Liver (tissue), 9 donors: ENCODE measurements around the gene AQP3. TPM values are rescaled to one million over a fixed set of nuclear protein-coding genes. Genes with fewer than 3 reads are reported as not detected.
"Not testable (repeated sequence)": the region's sequence is repeated elsewhere in the genome, so short reads cannot be mapped to it uniquely, and the experiment has no call there.

Experiments used
- DNase-seq: peaks from one replicate; pipeline ENCODE4 v3.0.0-alpha.2; 2017; ENCODE audit warnings: low spot score
- H3K27ac ChIP-seq, 2 donors: one replicate each; pipeline ENCODE4 v1.7.0; 2013; ENCODE audit warnings: inconsistent platforms in 2 of 2, low read length in 2 of 2, control low read depth in 1 of 2, low read depth in 1 of 2, mild to moderate bottlenecking in 1 of 2
- H3K27me3 ChIP-seq, 4 donors: one replicate each; pipeline versions ENCODE4 v1.6.1 to v1.7.0; 2013; ENCODE audit warnings: low read length in 3 of 4, inconsistent platforms in 1 of 4, mild to moderate bottlenecking in 1 of 4, moderate library complexity in 1 of 4; ENCODE audit not compliant: control insufficient read depth in 4 of 4, insufficient read depth in 4 of 4
- H3K36me3 ChIP-seq, 4 donors: one replicate each; pipeline versions ENCODE4 v1.6.1 to v1.7.0; 2013; ENCODE audit warnings: low read length in 3 of 4, mild to moderate bottlenecking in 3 of 4, low read depth in 1 of 4, moderate library complexity in 1 of 4; ENCODE audit not compliant: control insufficient read depth in 4 of 4, insufficient read depth in 3 of 4
- H3K4me1 ChIP-seq, 4 donors: one replicate each; pipeline versions ENCODE4 v1.6.1 to v1.7.0; 2013; ENCODE audit warnings: low read length in 3 of 4, mild to moderate bottlenecking in 3 of 4, moderate library complexity in 1 of 4; ENCODE audit not compliant: control insufficient read depth in 4 of 4, insufficient read depth in 4 of 4
- H3K4me3 ChIP-seq, 3 donors: one replicate each; pipeline versions ENCODE4 v1.6.1 to v1.7.0; 2013; ENCODE audit warnings: low read length in 3 of 3, control low read depth in 1 of 3, low read depth in 1 of 3, mild to moderate bottlenecking in 1 of 3
- H3K9ac ChIP-seq, 2 donors: one replicate each; pipeline ENCODE4 v1.7.0; 2013; ENCODE audit warnings: low read length in 2 of 2, mild to moderate bottlenecking in 2 of 2, moderate library complexity in 2 of 2, control low read depth in 1 of 2, low read depth in 1 of 2
- H3K9me3 ChIP-seq, 4 donors: one replicate each; pipeline versions ENCODE4 v1.6.1 to v1.7.0; 2013; ENCODE audit warnings: low read length in 3 of 4; ENCODE audit not compliant: control insufficient read depth in 4 of 4
- ATF3 ChIP-seq: IDR thresholded peaks from 2 replicates; pipeline ENCODE4 v1.6.1; 2016; ENCODE audit warnings: antibody characterized with exemption
- EGR1 ChIP-seq, 2 donors: IDR thresholded peaks; 2 replicates each; pipeline ENCODE4 v1.6.1; 2016 to 2018; ENCODE audit warnings: antibody characterized with exemption in 2 of 2, low read depth in 2 of 2
- FOXA1 ChIP-seq: IDR thresholded peaks from 2 replicates; pipeline ENCODE4 v1.6.1; 2016; ENCODE audit warnings: antibody characterized with exemption
- FOXA2 ChIP-seq: IDR thresholded peaks from 2 replicates; pipeline ENCODE4 v1.6.1; 2016; ENCODE audit warnings: antibody characterized with exemption
- GABPA ChIP-seq, 2 donors: IDR thresholded peaks in 1 of 2; conservative IDR thresholded peaks in 1 of 2; 2 replicates each; pipeline ENCODE4 v1.6.1; 2016; ENCODE audit warnings: antibody characterized with exemption in 2 of 2, mild to moderate bottlenecking in 1 of 2, moderate library complexity in 1 of 2
- HNF4A ChIP-seq, 2 donors: conservative IDR thresholded peaks; 2 replicates each; pipeline ENCODE4 v1.6.1; 2016; ENCODE audit warnings: antibody characterized with exemption in 2 of 2, mild to moderate bottlenecking in 2 of 2
- HNF4G ChIP-seq: IDR thresholded peaks from 2 replicates; pipeline ENCODE4 v1.6.1; 2016; ENCODE audit warnings: antibody characterized with exemption
- JUND ChIP-seq, 2 donors: IDR thresholded peaks; 2 replicates each; pipeline ENCODE4 v1.6.1; 2016; ENCODE audit warnings: antibody characterized with exemption in 2 of 2
- MAX ChIP-seq: IDR thresholded peaks from 2 replicates; pipeline ENCODE4 v1.6.1; 2016; ENCODE audit warnings: antibody characterized with exemption
- NR2F2 ChIP-seq: IDR thresholded peaks from 2 replicates; pipeline ENCODE4 v1.6.1; 2016; ENCODE audit warnings: antibody characterized with exemption
- RAD21 ChIP-seq, 2 donors: IDR thresholded peaks; 2 replicates each; pipeline ENCODE4 v1.6.1; 2016; ENCODE audit warnings: antibody characterized with exemption in 2 of 2, mild to moderate bottlenecking in 2 of 2
- REST ChIP-seq: IDR thresholded peaks from 2 replicates; pipeline ENCODE4 v1.6.1; 2016; ENCODE audit warnings: antibody characterized with exemption, mild to moderate bottlenecking
- RXRA ChIP-seq, 2 donors: IDR thresholded peaks; 2 replicates each; pipeline ENCODE4 v1.6.1; 2017 to 2018; ENCODE audit warnings: antibody characterized with exemption in 2 of 2, mild to moderate bottlenecking in 1 of 2
- SP1 ChIP-seq: IDR thresholded peaks from 2 replicates; pipeline ENCODE4 v1.6.1; 2018; ENCODE audit warnings: antibody characterized with exemption, mild to moderate bottlenecking
- TAF1 ChIP-seq: conservative IDR thresholded peaks from 2 replicates; pipeline ENCODE4 v1.6.1; 2016; ENCODE audit warnings: antibody characterized with exemption, mild to moderate bottlenecking
- YY1 ChIP-seq: IDR thresholded peaks from 2 replicates; pipeline ENCODE4 v1.6.1; 2016; ENCODE audit warnings: antibody characterized with exemption, mild to moderate bottlenecking
- ZBTB33 ChIP-seq: IDR thresholded peaks from 2 replicates; pipeline ENCODE4 v1.6.1; 2016; ENCODE audit warnings: antibody characterized with exemption
- WGBS: extraction: QIAGEN DNeasy Blood & Tissue Kit; methylation state at CpG from one replicate; pipeline ENCODE4 v1.1.7; 2013; 5-methylcytosine and 5-hydroxymethylcytosine counted together
- polyA plus RNA-seq, 2 donors: library from polyadenylated mRNA; stranded (reverse) in 1 of 2; unstranded in 1 of 2; fragments of 200-250 nt in 1 of 2; fragments of >200 nt in 1 of 2; fragmentation: Nextera tagmentation in 1 of 2; extraction: Ambion mirVana in 1 of 2; gene quantifications; one replicate each; pipeline versions ENCODE4 v1.2.1 to v1.2.3, GENCODE V29; 2013 to 2015
- total RNA-seq, 2 donors: library from RNA; depleted of rRNA; stranded (reverse); fragments of >200 nt; gene quantifications; one replicate each; pipeline ENCODE4 v1.2.3, GENCODE V29; 2014
- TF ChIP-seq, protein P1 (sequence below): fragments of 150-350 bp; IDR thresholded peaks from 2 replicates; pipeline ENCODE4 v1.5.1; 2017; ENCODE audit warnings: improper control_type of control experiment, low read depth, low read length; ENCODE audit not compliant: missing input control
- donor health status: healthy.
- donor health status: healthy.
- donor health status: healthy.
- donor health status: healthy.
- donor health status: healthy.

Gene AQP3
- total RNA-seq, result 100 to 1,000 TPM in 1 of 2 donors, 10 to 100 TPM in 1; 60.5 to 109 TPM
- 100 to 1,000 TPM in 1 of 2 donors, 10 to 100 TPM in 1; 65.7 to 124 TPM for polyA plus RNA-seq

DNA sequence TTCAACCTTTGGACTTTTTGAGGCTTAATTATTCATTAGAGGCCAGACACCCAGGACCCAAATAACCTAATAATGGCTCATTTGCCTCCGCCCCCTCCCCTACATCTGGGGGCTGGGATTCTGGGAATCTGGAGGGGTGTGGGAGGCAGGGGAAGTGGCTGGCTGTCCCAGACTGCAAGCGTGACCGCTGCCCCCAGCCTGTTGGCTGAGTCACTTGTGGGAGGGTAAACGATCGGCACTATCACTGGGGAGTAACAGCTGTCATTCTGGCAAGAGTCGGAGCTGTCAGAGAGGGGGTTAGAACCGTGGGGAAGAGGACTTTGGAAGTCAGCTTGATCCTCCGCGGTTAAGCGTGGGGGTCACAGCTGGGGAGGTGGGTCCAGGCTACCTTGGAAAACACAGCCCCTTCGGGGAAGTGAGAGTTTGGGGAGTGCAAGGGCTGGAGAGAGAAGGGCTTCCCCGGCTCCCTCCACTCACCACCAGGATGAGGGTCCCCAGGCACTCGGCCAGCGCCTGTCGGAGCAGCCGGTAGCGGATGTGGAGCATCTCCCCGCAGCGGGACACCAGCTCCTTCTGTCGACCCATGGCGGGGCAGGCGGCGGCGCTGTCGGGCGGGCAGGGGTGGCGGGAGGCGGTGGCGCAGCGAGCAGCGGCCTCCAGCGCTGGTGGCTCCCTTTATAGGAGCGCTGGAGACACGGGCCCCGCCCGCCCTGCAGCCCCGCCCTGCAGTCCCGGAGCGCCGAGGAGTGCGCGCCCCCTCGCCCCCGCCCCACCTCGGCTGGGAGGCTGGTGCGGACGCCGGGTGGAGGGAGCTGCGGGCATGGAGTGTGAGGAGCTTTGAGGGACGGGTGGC, at the start of gene AQP3:
Gene AQP3 (minus strand): TSS at position 648 of the 853 bp plus-strand sequence. CDS start 63 bp downstream, at position 585.
- WGBS, result under 1% methylated on average over 50 of the region's 50 CpGs
- H3K9ac ChIP-seq, result peak within 1 kb of the TSS; percentile 91 to 96
- H3K9me3 ChIP-seq, result no peaks in the 10 kb centered on the region
- H3K4me3 ChIP-seq, result peak within 1 kb of the TSS; percentile 61 to 74 (median 65)
- peak; percentile 78 for DNase-seq
- H3K27ac ChIP-seq, result peak within 1 kb of the TSS; percentile 95 to 96
- peaks cover 5 to 12% (median 7%) of the 10 kb centered on the region in 4 donors for H3K36me3 ChIP-seq
- peak; percentile 60 for TF ChIP-seq FOXA2
- TF ChIP-seq RXRA (IDR thresholded peaks at IDR 0.05), result peak; percentile 94 to 98
- TF ChIP-seq RAD21 (IDR thresholded peaks at IDR 0.05), result peak; percentile 28 to 51
- peak in 1 of 2 donors; percentile 67 for TF ChIP-seq GABPA (IDR thresholded peaks at IDR 0.05 in 1 of 2, conservative IDR thresholded peaks at IDR 0.05 in 1 of 2)
- TF ChIP-seq ZBTB33, result peak; percentile 94
- peak; percentile 80 for TF ChIP-seq NR2F2
- TF ChIP-seq HNF4A (conservative IDR thresholded peaks at IDR 0.05), result peak; percentile 97 to 98
- peak; percentile 80 for TF ChIP-seq TAF1
- peak; percentile 89 for TF ChIP-seq YY1
- peak; percentile 65 for TF ChIP-seq REST
- TF ChIP-seq ATF3, result peak; percentile 84
- TF ChIP-seq FOXA1, result peak; percentile 64
- TF ChIP-seq, protein P1, sequence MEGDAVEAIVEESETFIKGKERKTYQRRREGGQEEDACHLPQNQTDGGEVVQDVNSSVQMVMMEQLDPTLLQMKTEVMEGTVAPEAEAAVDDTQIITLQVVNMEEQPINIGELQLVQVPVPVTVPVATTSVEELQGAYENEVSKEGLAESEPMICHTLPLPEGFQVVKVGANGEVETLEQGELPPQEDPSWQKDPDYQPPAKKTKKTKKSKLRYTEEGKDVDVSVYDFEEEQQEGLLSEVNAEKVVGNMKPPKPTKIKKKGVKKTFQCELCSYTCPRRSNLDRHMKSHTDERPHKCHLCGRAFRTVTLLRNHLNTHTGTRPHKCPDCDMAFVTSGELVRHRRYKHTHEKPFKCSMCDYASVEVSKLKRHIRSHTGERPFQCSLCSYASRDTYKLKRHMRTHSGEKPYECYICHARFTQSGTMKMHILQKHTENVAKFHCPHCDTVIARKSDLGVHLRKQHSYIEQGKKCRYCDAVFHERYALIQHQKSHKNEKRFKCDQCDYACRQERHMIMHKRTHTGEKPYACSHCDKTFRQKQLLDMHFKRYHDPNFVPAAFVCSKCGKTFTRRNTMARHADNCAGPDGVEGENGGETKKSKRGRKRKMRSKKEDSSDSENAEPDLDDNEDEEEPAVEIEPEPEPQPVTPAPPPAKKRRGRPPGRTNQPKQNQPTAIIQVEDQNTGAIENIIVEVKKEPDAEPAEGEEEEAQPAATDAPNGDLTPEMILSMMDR, result peak; percentile 18
- peak; percentile 99 for TF ChIP-seq SP1
- peak; percentile 99 for TF ChIP-seq MAX
- TF ChIP-seq HNF4G, result peak; percentile 97
- TF ChIP-seq EGR1 (IDR thresholded peaks at IDR 0.05; ENCODE audit: low read depth in 2 of 2), result peak; percentile 94 to 95
- peak; percentile 88 to 96 for TF ChIP-seq JUND (IDR thresholded peaks at IDR 0.05)
- no peaks in the 10 kb centered on the region for H3K27me3 ChIP-seq
- peaks cover 12 to 44% (median 24%) of the 10 kb centered on the region in 4 donors for H3K4me1 ChIP-seq

DNA sequence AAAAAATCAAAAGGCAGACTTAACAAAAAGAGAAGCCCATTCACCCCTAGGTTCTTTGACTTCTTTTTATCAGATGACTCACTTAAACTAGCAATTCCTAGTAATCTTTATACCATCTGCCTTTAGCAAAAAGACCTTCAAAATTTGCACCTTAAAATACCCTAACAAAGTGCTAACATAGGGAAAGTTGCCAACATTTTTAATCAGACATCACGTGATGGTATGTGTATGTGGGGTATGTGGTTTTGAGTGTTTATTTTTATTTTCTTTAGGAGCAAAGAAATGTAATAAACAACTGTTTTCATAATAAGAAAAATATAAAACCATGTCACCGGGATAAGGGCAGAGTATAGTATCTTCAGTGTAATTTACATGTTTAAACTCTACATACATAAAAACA, 46.4 kb upstream of the AQP3 start:
- not testable (repeated sequence) for H3K36me3 ChIP-seq, H3K27ac ChIP-seq, H3K4me1 ChIP-seq, H3K4me3 ChIP-seq, H3K9me3 ChIP-seq, DNase-seq, H3K9ac ChIP-seq, H3K27me3 ChIP-seq
- WGBS, result 58% methylated on average over 2 of the region's 2 CpGs
